HG03457 (cell line): ENCODE data around the gene RPUSD3.

Experiments used
- ATAC-seq: cut with Tn5 transposase; IDR thresholded peaks from one replicate; pipeline ENCODE4 v1.9.1; 2021; ENCODE audit warnings: moderate number of reproducible peaks; ENCODE audit not compliant: unreplicated experiment

RPUSD3 gene

DNA sequence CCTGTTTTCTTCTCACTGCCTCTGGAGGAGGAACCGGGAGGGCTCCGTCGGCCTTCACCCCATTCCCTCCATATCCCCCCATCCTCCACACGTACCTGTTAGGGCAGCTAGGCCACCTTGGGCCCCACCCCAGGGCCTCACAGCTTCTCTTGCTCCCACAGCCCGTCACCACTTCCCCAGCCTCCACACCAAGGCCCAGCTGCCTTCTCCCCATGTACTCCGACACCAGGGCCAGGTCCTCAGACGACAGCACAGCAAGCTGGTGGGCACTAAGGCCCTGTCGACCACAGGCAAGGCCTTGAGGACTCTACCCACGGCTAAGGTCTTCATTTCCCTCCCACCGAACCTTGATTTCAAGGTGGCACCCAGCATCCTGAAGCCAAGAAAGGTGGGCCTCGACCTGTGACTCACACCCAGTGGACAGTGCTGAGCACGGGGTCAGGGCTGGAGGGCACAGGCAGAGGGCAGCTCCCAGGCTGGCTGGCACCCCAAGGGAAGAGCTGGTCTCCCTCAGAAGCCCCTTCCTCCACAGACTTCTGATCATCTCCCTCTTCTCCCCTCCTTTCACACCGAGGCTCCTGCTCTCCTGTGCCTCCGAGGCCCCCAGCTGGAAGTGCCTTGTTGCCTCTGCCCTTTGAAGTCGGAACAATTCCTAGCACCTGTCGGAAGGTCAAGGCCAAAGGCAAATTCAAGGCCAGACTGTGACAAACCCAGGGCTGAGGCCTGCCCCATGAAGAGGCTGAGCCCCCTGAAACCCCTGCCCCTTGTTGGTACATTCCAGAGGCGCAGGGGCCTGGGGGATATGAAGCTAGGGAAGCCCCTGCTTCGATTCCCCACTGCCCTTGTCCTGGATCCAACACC, 9.1 kb downstream of the RPUSD3 start:
- ATAC-seq = no peak

DNA sequence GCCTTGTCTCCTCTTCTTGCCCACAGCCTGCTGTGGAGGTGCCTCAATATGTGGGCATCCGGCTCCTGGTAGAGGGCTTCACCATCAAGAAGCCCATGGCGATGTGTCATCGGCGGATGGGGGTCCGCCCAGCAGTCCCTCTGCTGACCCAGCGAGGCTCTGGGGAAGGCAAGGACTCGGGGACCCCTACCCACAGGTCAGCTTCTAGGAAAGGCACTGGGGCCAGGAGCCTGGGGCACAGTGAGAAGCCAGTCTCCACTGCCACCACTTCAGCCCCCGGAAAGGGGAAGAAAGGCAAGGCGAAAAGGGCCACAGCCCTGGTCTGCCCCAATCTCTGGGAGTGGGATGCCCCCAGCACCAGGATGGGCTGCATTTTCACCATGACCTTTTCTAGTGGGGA, 10.7 kb downstream of the RPUSD3 start:
- no peak for ATAC-seq

DNA sequence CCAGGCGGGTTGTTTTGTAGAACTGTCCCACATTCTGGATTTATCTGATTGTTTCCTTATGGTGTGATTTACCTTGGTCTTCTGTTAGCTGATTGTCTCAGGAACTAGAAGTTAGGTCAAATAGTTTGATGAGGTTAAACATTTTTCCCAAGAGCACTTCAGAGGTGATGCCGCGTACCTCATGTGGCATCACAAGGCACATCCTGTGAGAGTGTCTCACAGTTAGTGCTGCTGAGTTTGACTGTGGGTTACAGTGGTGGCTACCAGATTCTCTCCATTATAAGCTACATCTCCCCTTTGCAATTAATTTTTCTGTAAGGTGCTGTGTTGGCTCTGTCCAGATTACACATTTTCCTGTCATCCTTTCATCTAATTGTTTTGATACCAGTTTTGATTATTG, 12.6 kb downstream of the RPUSD3 start:
- no peak for ATAC-seq

DNA sequence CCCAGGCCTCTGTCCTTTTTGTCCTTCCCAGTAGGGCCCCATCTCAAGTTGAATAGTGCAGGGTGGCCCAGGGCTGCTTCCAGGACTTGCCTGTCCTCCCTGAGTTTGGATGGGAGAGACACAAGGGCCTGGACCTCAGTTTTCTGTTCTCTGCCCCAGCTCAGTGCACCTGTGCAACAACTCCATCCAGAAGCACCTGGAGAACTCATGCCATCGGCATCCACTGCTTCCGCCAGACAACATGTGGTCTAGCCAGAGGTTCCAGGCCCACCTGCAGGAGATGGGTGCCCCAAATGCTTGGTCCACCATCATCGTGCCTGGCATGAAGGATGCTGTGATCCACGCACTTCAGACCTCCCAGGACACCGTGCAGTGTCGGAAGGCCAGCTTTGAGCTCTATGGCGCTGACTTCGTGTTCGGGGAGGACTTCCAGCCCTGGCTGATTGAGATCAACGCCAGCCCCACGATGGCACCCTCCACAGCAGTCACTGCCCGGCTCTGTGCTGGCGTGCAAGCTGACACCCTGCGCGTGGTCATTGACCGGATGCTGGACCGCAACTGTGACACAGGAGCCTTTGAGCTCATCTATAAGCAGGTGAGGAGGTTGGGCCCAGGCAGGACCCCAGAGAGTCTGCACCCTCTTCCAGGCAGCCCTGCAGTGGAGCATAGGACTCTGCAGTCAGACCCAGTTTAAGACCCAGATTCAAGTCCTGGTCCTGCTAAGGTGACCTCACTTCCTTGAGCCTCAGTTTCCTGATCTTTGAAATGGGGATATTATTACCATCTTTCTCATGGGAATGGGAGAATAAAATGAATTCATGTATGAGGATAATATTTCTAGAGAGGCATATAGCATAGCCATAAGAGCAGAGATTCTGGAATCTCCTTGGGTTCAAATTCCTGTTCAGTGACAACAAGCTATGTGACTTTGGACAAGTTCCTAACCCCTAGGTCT, 14.7 kb downstream of the RPUSD3 start:
- ATAC-seq = no peak

DNA sequence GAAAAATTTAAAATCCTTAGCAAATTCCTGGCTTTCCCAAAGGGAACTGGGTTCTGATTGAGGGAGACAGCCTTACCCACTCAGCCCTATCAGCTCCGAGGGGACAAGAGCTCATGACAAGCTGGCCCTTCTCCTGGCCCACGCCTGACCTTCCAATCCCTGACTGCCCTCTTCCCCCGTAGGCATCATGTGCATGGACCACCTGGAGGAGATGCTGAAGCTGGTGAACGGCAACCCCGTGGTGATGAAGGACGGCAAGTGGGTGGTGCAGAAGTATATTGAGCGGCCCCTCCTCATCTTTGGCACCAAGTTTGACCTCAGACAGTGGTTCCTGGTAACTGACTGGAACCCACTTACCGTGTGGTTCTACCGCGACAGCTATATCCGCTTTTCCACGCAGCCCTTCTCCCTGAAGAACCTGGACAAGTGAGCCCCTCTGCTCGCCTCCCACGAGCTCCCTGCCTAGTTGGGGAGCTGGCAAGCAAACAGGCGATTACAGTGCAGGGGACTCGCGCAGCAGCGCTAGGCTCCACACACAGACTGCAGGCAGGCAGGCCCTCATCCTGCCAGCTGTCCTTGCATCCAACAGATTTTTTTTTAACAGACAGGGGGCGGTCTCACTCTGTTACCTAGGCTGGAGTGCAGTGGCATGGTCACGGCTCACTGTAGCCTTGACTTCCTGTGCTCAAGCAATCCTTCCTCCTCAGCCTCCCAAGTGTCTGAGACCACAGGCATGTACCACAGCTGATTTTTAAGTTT, 16.8 kb downstream of the RPUSD3 start:
- ATAC-seq = no peak

DNA sequence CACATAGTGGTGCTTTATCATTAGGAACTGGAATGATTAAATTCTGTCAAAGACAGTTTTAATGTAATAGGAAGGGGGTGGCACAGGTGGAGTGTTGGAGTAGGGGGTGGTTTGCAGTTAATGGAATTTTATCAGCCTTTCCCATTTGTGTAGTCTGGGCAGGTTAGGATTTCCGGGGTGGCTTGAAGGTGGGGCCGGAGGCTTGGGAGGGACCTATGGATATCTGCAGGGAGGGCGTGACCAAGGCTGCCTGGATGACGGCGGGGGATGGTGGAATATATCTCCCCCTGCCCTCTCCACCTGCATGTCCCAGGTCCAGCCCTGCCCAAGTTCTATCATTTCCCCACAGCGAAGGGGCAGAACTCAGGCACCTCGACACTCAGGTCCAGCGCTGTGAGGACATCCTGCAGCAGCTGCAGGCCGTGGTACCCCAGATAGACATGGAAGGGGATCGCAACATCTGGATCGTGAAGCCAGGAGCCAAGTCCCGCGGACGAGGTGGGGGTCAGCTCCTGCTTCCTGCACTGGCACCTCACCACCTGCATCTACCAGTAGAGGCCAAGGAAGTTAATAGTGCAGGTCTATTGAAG, 18.3 kb downstream of the RPUSD3 start:
- ATAC-seq = no peak

DNA sequence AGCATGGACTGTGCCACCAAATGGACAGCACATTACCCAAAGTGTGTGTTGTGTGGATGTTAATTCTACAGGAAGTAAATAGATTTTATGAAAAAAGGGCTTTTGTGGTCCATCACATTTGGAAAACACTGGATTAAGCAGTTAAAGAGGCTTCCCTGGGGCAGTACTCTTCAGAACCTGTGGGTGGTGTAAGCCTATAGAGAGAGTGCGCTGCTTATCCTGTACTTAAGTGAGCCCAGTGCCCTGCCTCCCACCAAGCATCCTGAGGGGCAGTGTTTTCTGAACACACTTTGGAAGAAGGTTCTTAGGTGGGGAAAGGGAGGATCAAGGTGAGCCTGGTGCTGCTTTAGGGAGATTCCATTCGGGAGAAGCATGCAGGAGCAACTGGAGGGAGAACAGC, 22.9 kb downstream of the RPUSD3 start:
- no peak for ATAC-seq

DNA sequence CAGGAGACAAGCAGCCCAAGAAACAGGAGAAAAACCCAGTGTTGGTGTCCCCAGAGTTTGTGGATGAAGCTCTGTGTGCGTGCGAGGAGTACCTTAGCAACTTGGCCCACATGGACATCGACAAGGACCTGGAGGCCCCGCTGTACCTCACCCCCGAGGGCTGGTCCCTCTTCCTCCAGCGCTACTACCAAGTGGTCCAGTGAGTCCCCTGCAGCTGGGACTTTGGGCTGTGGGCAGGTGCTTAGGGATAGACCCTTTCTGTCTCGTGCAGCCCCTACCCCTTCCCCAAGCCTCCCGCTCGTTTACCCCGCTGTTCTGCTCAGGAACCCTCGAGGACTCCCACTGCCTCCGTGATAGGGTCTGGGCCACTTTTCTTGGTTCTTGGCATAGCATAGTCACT, 23.3 kb downstream of the RPUSD3 start:
- no peak for ATAC-seq

DNA sequence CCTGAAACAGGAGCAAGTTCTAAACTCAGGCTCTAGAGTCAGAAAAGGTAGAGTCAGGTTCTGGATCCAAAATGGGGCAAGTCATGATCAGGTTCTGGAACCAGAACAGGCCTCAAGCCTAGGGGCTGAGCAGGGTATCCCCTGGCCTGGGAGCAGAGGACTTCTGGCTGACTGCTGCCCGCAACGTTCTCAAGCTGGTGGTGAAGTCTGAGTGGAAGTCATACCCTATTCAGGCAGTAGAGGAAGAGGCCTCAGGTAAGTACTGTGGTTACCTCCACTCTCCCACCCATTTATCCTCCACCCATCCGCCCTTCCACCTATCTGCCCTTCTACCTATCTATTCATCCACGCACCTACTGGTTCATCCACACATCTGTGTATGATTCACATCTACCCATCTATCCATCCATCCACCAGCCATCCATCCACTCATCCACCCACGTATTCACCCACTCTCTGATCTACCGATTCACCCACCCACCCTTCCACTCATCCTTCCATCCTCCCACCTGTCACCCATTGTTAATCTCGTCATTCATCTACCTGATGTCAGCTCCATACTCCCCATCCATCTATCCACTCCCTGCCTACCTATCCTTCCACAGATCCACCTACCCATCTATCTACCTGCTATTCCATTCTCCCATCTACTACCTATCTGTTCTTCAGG, 25.0 kb downstream of the RPUSD3 start:
- ATAC-seq = no peak

DNA sequence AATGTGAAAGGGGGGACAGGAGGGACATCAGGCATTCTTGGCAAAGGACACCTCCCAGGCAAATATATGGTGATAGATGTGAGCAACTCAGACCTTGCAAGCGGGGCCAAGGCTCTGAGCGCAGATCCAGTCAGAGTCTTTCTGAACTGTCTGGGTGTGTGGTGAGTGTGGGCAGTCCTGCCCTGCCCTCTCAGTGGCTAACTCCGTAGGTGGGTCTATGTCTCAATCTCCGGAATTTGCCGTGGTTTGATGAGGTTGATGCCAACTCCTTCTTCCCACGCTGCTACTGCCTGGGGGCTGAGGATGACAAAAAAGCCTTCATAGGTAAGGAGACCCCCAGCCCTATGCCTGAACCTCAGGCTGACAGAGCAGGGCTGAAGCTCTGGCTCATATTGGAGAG, 26.4 kb downstream of the RPUSD3 start:
- no peak for ATAC-seq

DNA sequence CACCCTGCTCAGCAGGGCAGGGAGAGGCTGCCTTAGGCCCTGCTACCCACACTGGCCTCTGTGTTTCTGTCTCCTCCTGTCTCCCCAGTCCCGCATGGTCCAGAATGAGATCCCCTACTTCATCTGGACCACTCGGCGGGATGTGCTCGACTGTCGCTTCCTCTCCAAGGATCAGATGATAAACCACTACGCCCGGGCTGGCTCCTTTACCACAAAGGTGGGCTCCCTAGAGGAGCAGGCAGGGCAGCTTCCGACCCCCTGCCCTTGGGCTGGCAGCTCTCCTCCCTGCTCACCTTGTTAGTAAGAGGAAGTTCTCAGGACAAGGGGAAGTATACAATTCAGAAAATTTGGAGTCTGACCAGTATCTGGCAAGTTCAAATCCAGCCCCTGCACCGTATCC, 27.8 kb downstream of the RPUSD3 start:
- ATAC-seq = no peak

DNA sequence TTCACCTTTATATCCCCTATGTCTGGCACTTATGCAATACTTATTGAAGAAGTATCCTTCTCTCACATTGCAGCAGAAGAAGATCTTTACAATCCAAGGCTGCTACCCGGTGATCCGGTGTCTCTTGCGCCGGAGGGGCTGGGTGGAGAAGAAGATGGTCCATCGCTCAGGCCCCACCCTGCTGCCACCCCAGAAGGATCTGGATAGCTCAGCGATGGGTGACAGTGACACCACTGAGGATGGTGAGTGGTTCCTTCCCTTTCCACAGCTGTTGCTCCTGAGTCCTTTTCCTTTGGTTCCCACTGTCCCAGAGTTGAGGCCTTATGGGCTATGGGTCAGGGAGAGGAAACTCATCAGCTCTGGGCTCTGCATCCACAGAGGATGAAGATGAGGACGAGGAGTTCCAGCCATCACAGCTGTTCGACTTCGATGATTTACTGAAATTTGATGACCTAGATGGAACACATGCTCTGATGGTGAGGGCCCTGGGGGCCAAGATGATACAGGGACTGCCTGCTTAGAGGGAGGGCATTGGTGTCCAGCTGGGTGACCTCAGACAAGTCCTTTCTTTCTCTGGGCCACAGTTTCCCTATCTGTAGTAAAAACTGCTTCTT, 30.8 kb downstream of the RPUSD3 start:
- ATAC-seq = no peak

DNA sequence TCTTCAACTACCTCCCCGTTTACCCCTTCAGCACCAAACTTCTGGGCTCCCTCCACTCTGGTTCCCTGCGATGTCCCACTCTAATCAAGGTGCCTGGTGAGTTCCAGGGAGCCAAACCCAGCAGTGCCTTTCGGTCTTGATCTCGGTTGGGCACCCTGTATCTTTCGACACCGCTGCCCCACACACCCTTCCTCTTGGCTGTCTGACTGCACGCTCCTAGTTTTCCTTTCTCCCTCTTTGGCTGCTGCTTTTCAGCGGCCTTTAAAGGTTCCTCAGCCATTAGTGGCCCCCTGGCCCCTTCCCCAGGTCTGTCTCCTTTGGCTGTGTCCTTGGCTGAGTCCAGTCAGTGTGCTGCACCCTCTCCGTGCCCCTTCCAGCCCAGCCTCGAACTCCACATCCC, 33.0 kb downstream of the RPUSD3 start:
- no peak for ATAC-seq

DNA sequence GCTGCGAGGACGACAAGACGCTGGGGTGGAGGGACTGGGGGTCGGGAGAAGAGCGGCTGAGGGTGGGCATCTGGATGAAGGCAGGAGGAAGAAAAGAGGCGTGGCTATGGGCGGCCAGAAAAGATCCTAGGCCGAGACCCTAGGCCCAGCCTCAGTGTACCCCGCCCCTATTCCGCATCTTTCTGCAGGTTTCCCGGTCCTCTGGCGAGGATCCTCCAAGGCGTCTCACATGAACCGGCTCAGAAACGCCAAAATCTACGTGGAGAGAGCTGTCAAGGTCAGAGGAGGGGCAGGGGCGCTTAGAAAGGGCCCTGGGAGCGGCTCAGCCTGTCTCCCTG, 33.4 kb downstream of the RPUSD3 start:
- ATAC-seq = no peak

DNA sequence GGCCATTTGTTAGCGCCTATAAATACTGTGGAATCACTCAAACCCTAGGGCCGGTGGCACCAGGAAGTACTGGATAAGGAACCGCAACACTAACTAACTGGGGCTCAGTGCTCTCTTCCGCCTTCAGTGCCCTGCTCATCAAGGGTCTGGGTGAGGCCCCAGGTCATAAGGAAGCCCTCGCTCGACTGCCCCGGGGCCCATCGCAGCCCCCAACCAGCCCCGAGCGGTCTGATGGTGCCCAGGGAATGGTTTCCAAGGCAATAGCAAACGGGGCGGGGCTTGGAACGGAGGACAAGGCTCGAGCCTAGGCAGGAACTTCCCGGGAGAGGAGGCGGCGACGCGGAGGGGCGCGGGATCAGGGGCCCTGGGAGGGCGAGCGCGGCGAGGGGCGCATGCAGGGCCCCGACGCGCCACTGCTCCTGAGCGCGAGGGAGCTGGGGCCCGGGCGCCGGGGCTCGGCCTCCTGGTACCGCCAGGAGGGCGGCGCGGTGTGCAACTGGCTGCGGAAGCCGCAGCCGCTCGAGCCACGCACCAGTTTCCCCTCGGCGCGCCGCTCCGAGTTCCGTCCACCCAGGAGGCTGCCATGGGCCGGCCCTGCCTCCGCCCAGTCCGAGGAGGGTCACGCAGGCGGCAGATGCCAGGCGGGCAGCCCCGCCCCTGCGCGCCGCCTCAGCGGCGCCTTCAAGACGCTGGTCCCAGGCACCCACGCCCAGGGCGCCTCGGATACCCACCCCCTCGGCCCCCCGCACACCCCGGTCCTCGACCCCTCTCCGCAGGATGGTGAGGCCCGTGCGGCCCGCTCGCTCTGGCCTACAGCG, 34.0 kb downstream of the RPUSD3 start, which contains the start of gene TTLL3:
TSS of gene TTLL3 (plus strand) at position 648 of the 818 bp plus-strand sequence. CDS start 400 bp downstream, outside the sequence.
- no peak for ATAC-seq

DNA sequence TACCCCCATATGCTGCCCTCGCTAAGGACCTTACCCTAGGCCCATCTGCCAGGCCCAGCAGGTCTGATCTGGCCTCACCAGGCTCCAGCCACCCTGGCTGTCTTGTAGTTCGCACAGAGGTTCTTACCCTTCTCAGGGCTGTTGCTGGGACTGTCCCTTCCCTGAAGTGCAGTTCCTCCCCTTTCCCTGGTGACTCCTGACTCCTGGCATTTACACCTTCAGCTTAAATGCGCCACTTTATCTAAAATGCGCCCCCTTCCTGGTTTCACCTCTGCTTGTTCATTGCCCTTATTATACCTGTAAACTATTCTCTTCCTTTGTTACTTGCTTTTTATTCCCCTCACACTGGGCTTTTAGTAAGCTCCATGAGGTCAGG, 34.6 kb downstream of the RPUSD3 start:
- ATAC-seq = no peak

DNA sequence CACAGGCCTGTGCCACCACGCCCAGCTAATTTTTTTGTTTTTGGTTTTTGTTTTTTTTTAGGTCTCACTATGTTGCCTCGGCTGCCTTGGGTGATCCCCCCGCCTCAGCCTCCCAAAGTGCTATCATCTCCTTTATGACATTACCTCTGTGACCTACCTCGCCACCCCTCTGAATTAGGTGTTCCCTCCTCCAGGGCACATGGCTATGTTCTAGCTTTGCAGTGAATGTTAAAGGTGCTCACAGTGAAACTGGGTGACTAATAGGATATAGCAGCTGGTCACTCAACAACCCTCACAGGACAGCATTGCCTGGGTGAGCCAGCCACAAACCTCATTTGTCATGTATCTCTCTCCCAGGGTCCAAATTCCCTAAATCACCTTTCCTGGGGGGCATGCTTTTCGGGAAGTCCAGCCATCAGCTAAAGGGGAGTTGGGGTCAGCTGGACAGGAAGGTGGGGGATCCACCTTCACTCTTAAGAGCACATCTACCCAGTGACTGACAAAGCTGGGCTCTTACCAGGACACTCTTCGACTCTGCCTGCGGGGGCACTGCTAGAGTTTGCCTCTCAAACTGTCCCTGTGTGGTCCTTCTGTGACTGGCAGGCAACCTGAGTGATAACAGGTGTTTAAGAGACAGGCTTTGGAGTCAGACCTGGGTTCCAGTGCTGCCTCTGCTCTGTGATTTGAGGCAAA, 35.3 kb downstream of the RPUSD3 start:
- peak; percentile 51 for ATAC-seq

DNA sequence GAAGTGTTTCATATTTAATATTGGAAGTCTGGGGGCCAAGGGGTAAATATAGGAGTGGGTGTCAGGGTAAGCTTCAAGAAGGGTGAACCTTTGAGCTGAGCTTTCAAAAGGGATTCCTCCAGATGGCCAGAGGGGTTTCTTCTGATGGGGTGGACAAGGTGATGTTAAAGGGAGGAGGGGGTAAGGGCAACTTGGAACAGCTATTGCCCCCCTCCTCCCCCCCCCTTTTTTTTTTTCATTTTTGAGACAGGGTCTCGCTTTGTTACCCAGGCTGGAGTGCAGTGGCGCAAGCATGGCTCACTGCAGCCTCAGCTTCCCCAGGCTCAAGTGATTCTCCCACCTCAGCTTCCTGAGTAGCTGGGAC, 35.8 kb downstream of the RPUSD3 start:
- ATAC-seq = no peak
